ENCODE results near the gene NLGN1. TPM values are rescaled to one million over a fixed set of nuclear protein-coding genes. Genes with fewer than 3 reads are reported as not detected.

Gene NLGN1
- total and polyA plus RNA-seq, 9 of the 15 experiments (the other 6 are each of a cell fraction or from before 2014, with no cell fraction given): under 0.01 to 0.01 TPM; not detected in 7

DNA sequence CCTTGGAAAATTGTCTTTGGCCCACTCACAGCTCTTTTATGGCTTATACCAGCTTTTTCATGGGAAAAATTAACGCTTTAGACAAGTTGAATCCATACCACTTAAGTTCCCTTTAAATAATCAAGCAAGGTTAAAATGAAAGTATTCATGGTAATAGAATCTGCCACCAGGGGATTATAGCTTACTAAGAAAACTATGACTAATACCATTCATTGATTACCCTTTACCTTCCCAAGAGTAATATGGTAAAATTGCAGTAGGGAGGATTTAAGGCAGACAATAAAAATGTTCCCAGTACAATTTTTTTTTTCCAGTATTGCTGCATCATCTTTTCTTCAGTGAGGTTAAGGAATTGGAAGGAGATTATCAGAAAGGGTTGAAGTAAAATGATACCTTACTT lies 820.5 kb downstream of the NLGN1 start (continued):
- TF ChIP-seq ZNF41 (CRISPR knock-in tag; conservative IDR thresholded peaks at IDR 0.05): no peak

DNA sequence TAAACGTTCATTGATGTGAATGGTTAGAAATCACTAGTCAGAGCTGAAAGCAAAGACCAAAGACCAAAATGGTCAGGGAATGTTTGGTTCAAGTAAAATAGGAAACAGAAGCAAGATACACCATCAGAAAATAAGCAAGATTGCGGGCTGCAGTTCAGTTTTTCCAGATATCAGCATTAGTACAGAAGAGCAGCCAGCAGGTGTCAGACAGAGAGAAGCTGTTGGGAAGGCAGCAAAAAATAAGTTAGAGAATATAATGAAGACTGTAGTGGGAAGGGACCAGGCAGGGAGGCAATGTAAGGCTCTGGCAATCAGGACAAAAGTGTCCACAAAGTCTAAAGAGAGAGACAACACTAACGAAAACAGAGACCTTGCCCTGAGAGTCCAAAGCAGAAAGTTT lies 822.2 kb downstream of the NLGN1 start:
- 0% methylated on average over 3 of the region's 3 CpGs for WGBS (ENCODE audit: insufficient coverage, low coverage, missing lambda C conversion rate)
- no peak for TF ChIP-seq RBM25 (IDR thresholded peaks at IDR 0.05; ENCODE audit: low read depth, low read length, severe bottlenecking)
- no peak for TF ChIP-seq FOXJ3 (CRISPR knock-in tag; IDR thresholded peaks at IDR 0.05)
- no peak for TF ChIP-seq ZNF57 (CRISPR knock-in tag; IDR thresholded peaks at IDR 0.05)
- no peak for TF ChIP-seq POLR3G (IDR thresholded peaks at IDR 0.05; ENCODE audit: extremely low read depth, insufficient read length, insufficient replicate concordance)
- no peak for TF ChIP-seq PYGO2 (tag; IDR thresholded peaks at IDR 0.05)
- TF ChIP-seq HNRNPH1 (optimal IDR thresholded peaks at IDR 0.05; ENCODE audit: low read depth, low read length): no peak
- TF ChIP-seq, protein P1, sequence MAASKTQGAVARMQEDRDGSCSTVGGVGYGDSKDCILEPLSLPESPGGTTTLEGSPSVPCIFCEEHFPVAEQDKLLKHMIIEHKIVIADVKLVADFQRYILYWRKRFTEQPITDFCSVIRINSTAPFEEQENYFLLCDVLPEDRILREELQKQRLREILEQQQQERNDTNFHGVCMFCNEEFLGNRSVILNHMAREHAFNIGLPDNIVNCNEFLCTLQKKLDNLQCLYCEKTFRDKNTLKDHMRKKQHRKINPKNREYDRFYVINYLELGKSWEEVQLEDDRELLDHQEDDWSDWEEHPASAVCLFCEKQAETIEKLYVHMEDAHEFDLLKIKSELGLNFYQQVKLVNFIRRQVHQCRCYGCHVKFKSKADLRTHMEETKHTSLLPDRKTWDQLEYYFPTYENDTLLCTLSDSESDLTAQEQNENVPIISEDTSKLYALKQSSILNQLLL (CRISPR knock-in tag; IDR thresholded peaks at IDR 0.05; ENCODE audit: borderline replicate concordance): no peak
- no peak for TF ChIP-seq MYBL2 (IDR thresholded peaks at IDR 0.05; ENCODE audit: low read depth)
- TF ChIP-seq MYBL2 (CRISPR knock-in tag; IDR thresholded peaks at IDR 0.05; ENCODE audit: borderline replicate concordance): no peak
- no peak for TF ChIP-seq SAFB2 (IDR thresholded peaks at IDR 0.05; ENCODE audit: borderline replicate concordance, low read depth, low read length, severe bottlenecking)
- TF ChIP-seq ZNF232 (CRISPR knock-in tag; IDR thresholded peaks at IDR 0.05): no peak
- TF ChIP-seq ARNT (IDR thresholded peaks at IDR 0.05): no peak
- TF ChIP-seq SMAD4 (CRISPR knock-in tag; conservative IDR thresholded peaks at IDR 0.05): no peak
- no peak for FAIRE-seq

More for the DNA sequence above, 822.2 kb downstream of the NLGN1 start:
- no peaks in the 10 kb centered on the region for H3K27me3 ChIP-seq (ENCODE audit: control insufficient read depth in 2 of 2, insufficient read depth in 2 of 2, low read length in 2 of 2)
- intact Hi-C loops (cut with micrococcal nuclease) (no loop called here), in situ Hi-C loops (cut with MboI) (no loop called here)
- ATAC-seq: no peak
- no peaks in the 10 kb centered on the region; the same call in 1 of the 2 replicates for H3K9me3 ChIP-seq (replicated peaks; ENCODE audit: control insufficient read depth, insufficient read depth, low read depth, low read length)
- ChIA-PET POLR2A (no interaction called here), CTCF (ENCODE audit: low intra/inter-chr PET ratio) (no interaction called here)
- H3K4me3 ChIP-seq: no peak overlapping the region
- no TSS peak for BruUV-seq (replicated peaks)
- H4K20me1 ChIP-seq (replicated peaks; ENCODE audit: control insufficient read depth, insufficient read depth, low read length): no peaks in the 10 kb centered on the region
- H3K4me2 ChIP-seq (ENCODE audit: insufficient read depth, low read length): no peak overlapping the region
- no peak overlapping the region for H2AFZ ChIP-seq (ENCODE audit: low read depth, low read length)
- H3K4me1 ChIP-seq (replicated peaks in 1 of 2; ENCODE audit: control insufficient read depth in 2 of 2, insufficient read depth in 2 of 2, low read length in 2 of 2): no peaks in the 10 kb centered on the region
- no peaks in the 10 kb centered on the region for H3K9me1 ChIP-seq (ENCODE audit: control insufficient read depth, insufficient read depth, low read length)
- no peaks in the 10 kb centered on the region for H3K36me3 ChIP-seq (ENCODE audit: control insufficient read depth, insufficient read depth, low read length)
- no peak overlapping the region for H3K9ac ChIP-seq (ENCODE audit: insufficient read depth in 1 of 2, low read depth in 2 of 2, low read length in 2 of 2)
- no peak overlapping the region for H3K27ac ChIP-seq (ENCODE audit: extremely low read depth, low read depth, low read length)
- no peaks in the 10 kb centered on the region for H3K79me2 ChIP-seq (ENCODE audit: control insufficient read depth, insufficient read depth, low read length)
- no peak for DNase-seq (ENCODE audit: extremely low read depth in 1 of 4, low spot score in 3 of 4)
